Glutamatergic neuron (in vitro differentiated cells): ENCODE measurements around the gene TOP1. TPM values are rescaled to one million over a fixed set of nuclear protein-coding genes. Genes with fewer than 3 reads are reported as not detected.

Source experiments
- DNase-seq: peaks from one replicate; pipeline ENCODE4 v3.0.0; 2022
- H3K27ac Mint-ChIP-seq: one replicate; pipeline ENCODE4 v1.8.0; 2020; ENCODE audit warnings: mild to moderate bottlenecking, mixed read lengths, inconsistent platforms; ENCODE audit not compliant: unreplicated experiment
- H3K27me3 Mint-ChIP-seq: one replicate; pipeline ENCODE4 v1.8.0; 2020; ENCODE audit warnings: mild to moderate bottlenecking, moderate library complexity, mixed read lengths, inconsistent platforms; ENCODE audit not compliant: unreplicated experiment
- H3K36me3 Mint-ChIP-seq: one replicate; pipeline ENCODE4 v1.8.0; 2020; ENCODE audit warnings: mild to moderate bottlenecking, mixed read lengths, inconsistent platforms; ENCODE audit not compliant: unreplicated experiment
- H3K4me1 Mint-ChIP-seq: one replicate; pipeline ENCODE4 v1.8.0; 2020; ENCODE audit warnings: mild to moderate bottlenecking, low read depth, mixed read lengths, inconsistent platforms; ENCODE audit not compliant: unreplicated experiment
- H3K4me3 Mint-ChIP-seq: one replicate; pipeline ENCODE4 v1.8.0; 2020; ENCODE audit warnings: mild to moderate bottlenecking, mixed read lengths, inconsistent platforms; ENCODE audit not compliant: unreplicated experiment
- H3K9me3 Mint-ChIP-seq: one replicate; pipeline ENCODE4 v1.8.0; 2020; ENCODE audit warnings: mild to moderate bottlenecking, moderate library complexity, mixed read lengths, inconsistent platforms; ENCODE audit not compliant: unreplicated experiment
- CTCF ChIP-seq: fragments of 200-600 bp; sonication (generic); IDR thresholded peaks from one replicate; pipeline ENCODE4 v1.5.0; 2021; ENCODE audit not compliant: partially characterized antibody, unreplicated experiment
- total RNA-seq: library from RNA; stranded (reverse); fragmentation: NEBNext Ultra II Directional; extraction: Animal tissue kit (Norgen Biotek cat#: 25700); gene quantifications from one replicate; pipeline ENCODE4 v1.2.1, GENCODE V29; 2021; ENCODE audit not compliant: unreplicated experiment

Gene TOP1
- total RNA-seq, 1 donor from 2014 or later = 68.7 TPM

GRCh38 chr20:40997116-40997515 lies 31.5 kb upstream of the TOP1 start:
- Mint-ChIP-seq H3K27me3 (no peaks in the 10 kb centered on the region), H3K4me3 (no peak overlapping the region), H3K36me3 (no peaks in the 10 kb centered on the region), H3K4me1 (peaks cover 5% of the 10 kb centered on the region), H3K27ac (peak overlapping the region; percentile 55), H3K9me3 (no peaks in the 10 kb centered on the region)
- DNase-seq = no peak
- no peak for TF ChIP-seq CTCF

- Mint-ChIP-seq H3K9me3 (no peaks in the 10 kb centered on the region), H3K4me1 (peaks cover 5% of the 10 kb centered on the region), H3K4me3 (no peak overlapping the region), H3K36me3 (no peaks in the 10 kb centered on the region), H3K27ac (no peak overlapping the region), H3K27me3 (no peaks in the 10 kb centered on the region)
- no peak for TF ChIP-seq CTCF
- no peak for DNase-seq
These were observed 28.8 kb upstream of the TOP1 start for GRCh38 chr20:40999841-41000240.

GRCh38 chr20:41000628-41001027 lies 28.0 kb upstream of the TOP1 start:
- DNase-seq = no peak
- Mint-ChIP-seq H3K9me3 (no peaks in the 10 kb centered on the region), H3K27ac (no peak overlapping the region), H3K4me1 (peaks cover 5% of the 10 kb centered on the region), H3K27me3 (no peaks in the 10 kb centered on the region), H3K4me3 (no peak overlapping the region), H3K36me3 (no peaks in the 10 kb centered on the region)
- no peak for TF ChIP-seq CTCF

- Mint-ChIP-seq H3K27ac (no peak overlapping the region), H3K36me3 (no peaks in the 10 kb centered on the region), H3K4me1 (peaks cover 5% of the 10 kb centered on the region), H3K4me3 (no peak overlapping the region), H3K27me3 (no peaks in the 10 kb centered on the region), H3K9me3 (no peaks in the 10 kb centered on the region)
- no peak for DNase-seq
- no peak for TF ChIP-seq CTCF
These were observed 27.1 kb upstream of the TOP1 start for GRCh38 chr20:41001497-41001896.

GRCh38 chr20:41002842-41003142 lies 25.8 kb upstream of the TOP1 start:
- Mint-ChIP-seq H3K4me1 (no peaks in the 10 kb centered on the region), H3K9me3 (peaks cover 2% of the 10 kb centered on the region), H3K36me3 (peaks cover 3% of the 10 kb centered on the region), H3K4me3 (no peak overlapping the region), H3K27me3 (no peaks in the 10 kb centered on the region), H3K27ac (no peak overlapping the region)
- no peak for TF ChIP-seq CTCF
- no peak for DNase-seq
